Right ventricle myocardium superior (tissue), 1 donor: ENCODE measurements around the gene SLC41A1. TPM values are rescaled to one million over a fixed set of nuclear protein-coding genes. Genes with fewer than 3 reads are reported as not detected.
"Not testable (repeated sequence)": the region's sequence is repeated elsewhere in the genome, so short reads cannot be mapped to it uniquely, and the experiment has no call there.

Experiments
- ATAC-seq: fragments of 200-7000 bp; cut with Tn5 transposase; one replicate; pipeline ENCODE4 v1.9.1; 2020; ENCODE audit warnings: mild to moderate bottlenecking; ENCODE audit not compliant: poor library complexity
- DNase-seq: peaks from one replicate; pipeline ENCODE4 v3.0.0-alpha.2; 2020
- intact Hi-C: fragments of 100-400 bp; cut with DNase I; formaldehyde crosslinking; loops from one replicate; pipeline ENCODE4 v1.11.2; 2022
- total RNA-seq: library from RNA; stranded (reverse); fragmentation: NEBNext Ultra II Directional; extraction: Animal tissue kit (Norgen Biotek cat#: 25700); gene quantifications from one replicate; pipeline ENCODE4 v1.2.1, GENCODE V29; 2021
- donor health status: DM: no; HTN: yes; CAD: no; lungs with severe emphysema.

SLC41A1 gene
- total RNA-seq, 1 donor from 2014 or later = 465 TPM

GRCh38 chr1:205826016-205826806, 13.2 kb upstream of the SLC41A1 start:
- intact Hi-C loops = no loop called here
- DNase-seq (no peak), ATAC-seq (peak; percentile 94)

DNA sequence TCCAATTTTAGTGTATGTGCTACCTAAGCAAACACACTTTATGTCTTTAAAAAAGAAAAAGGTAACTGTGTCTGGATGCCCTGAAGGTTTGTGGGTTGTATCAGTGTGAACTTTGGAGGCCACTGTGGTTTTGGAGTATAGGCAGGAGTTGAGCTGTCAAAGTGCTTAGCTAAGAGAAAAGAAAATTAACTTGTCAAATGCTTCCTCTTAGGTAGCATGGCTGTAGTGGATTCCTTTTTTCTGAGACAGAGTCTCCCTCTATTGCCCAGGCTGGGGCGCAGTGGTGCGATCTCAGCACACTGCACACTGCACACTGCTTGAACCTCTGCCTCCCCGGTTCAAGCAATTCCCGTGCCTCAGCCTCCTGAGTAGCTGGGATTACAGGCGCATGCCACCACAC, 11.2 kb upstream of the SLC41A1 start:
- intact Hi-C loops = no loop called here
- ATAC-seq (no peak), DNase-seq (no peak)

DNA sequence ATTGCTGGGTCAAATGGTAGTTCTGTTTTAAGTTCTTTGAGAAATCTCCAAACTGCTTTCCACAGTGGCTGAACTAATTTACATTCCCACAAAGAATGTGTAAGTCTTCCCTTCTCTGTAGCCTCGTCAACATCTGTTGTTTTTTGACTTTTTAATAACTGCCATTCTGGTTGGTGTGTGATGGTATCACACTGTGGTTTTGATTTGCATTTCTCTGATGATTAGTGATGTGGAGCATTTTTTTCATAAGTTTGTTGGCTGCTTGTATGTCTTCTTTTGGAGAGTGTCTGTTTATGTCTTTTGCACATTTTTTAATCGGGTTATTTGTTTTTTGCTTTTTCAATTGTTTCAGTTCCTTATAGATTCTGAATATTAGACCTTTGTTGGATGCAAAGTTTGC, 10.3 kb upstream of the SLC41A1 start:
- intact Hi-C loops, ATAC-seq, DNase-seq: not testable (repeated sequence)

DNA sequence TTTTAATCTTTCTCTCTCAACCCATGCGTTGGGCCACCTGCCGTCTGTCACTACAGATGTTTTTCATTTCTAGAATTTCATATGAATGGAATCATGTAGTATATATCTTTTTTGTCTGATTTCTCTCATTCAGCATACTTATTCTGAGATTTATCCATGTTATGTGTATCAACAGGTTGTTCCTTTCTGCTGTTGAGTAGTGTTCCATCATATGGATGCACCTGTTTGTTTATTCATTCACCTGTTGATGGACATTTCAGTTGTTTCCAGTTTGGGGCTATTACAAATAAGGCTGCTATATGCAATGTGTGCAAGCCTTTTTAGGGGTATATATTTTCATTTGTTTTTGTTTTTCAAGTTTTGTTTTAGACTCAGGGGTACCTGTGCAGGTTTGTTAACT, 9.4 kb upstream of the SLC41A1 start:
- ATAC-seq (no peak), DNase-seq (no peak)
- intact Hi-C loops = no loop called here

DNA sequence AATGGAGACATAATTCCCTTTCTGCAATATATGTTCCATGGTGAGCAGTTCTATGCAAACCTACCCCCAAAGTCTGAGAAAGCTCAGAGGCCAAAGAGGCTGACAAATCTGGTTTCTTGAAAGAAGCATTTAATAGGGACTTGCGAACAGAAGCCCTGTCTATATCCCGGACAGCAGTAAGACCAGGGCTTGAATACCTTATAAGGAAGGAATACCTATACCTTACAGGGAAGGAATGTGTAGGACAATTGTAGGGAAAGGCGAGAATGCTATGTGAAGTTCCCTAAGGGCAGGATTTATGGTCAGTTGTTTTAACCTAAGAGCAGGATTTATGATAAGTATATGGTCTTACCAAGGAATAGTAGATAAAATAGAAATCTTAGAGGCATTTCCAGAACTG, 5.0 kb upstream of the SLC41A1 start:
- intact Hi-C loops = no loop called here
- no peak for ATAC-seq
- DNase-seq = no peak

- no peak for DNase-seq
- no peak for ATAC-seq
- intact Hi-C loops = no loop called here
These were observed 4.4 kb upstream of the SLC41A1 start for GRCh38 chr1:205817364-205817763.

DNA sequence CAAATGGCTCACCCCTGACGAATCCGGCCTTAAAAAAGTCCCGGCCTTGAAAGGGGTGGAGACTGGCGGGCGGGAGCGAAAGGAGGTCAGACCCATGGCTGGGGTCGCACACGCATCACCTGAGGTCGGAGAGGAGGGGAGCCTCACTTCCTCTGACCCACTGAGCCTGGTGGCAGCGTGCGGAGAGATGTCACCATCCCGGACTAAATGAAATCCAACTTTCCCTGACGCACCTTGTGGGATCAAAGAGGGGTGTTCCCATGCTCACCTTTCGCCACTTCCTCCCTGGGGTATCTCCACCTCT, 709 bp upstream of the SLC41A1 start:
- intact Hi-C loops = loop anchor here (5.0 kb wide), 2 partner anchors 104 to 164 kb away; no protein-coding TSS in a partner anchor
- DNase-seq (no peak), ATAC-seq (no peak)

DNA sequence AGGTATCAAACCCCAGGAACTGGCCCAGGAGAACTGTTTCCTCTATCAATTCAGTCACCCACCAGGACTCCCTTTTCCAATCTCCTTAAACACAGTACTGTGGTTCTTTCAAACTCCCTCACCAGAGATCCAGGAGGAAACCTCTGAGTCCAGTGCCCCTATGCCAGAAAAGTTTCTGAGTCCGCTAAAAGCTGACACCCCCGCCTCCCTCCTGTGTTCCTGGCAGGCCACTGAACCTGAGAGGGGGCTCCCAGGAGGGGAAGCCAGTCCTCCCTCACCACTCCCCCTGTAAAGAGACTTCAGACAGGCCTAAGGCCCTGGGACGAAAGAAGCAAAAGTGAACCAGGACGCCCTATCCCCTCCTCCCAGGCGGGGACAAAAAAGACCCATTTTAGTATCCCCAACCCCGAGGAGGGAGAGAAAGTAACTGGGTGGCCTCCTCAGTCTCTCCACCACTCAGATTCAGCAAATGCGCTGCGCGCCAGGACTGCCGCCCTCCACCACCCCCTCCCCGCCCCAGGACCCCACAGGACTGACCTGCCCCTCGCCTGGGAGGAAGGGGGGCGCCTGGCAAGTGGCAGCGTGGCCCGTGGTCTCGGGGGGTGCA, 624 bp downstream of the SLC41A1 start:
- DNase-seq (no peak), ATAC-seq (peak; percentile 21)
- intact Hi-C loops = loop anchor here (5.0 kb wide), 2 partner anchors 105 to 165 kb away; no protein-coding TSS in a partner anchor

DNA sequence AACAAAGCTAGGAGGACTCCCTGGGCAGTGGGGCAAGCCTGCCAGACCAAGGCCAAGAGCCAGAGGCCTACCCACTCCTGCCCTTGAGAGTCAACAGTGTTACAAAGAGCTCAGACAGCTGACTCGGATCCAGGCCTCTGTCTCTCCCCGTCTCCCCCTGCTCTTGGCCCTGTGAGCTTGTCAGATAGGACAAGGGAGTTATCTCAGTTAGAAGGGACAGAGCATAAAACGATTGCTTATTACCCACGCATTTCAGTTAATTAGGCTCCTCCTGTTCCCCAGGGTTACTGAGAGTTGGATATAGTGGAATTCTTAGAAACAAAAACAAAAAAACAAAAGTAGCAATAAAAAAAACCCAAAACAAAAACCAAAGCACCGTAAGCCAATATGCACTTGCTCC, 1.3 kb downstream of the SLC41A1 start:
- ATAC-seq (peak; percentile 54), DNase-seq (peak; percentile 75)
- intact Hi-C loops = loop anchor here (5.0 kb wide), 2 partner anchors 106 to 166 kb away; no protein-coding TSS in a partner anchor

GRCh38 chr1:205810448-205811157, 2.4 kb downstream of the SLC41A1 start:
- DNase-seq (no peak), ATAC-seq (no peak)
- intact Hi-C loops = loop anchor here (5.0 kb wide), 2 partner anchors 107 to 167 kb away; no protein-coding TSS in a partner anchor

- DNase-seq (peak; percentile 62), ATAC-seq (peak; percentile 0)
- intact Hi-C loops = loop anchor here (5.0 kb wide), 2 partner anchors 107 to 167 kb away; no protein-coding TSS in a partner anchor
These were observed 3.1 kb downstream of the SLC41A1 start for GRCh38 chr1:205809942-205810345.

- DNase-seq (no peak), ATAC-seq (no peak)
- intact Hi-C loops = no loop called here
These were observed 3.5 kb downstream of the SLC41A1 start for GRCh38 chr1:205809469-205809868.

GRCh38 chr1:205805082-205805711, 7.8 kb downstream of the SLC41A1 start:
- DNase-seq (no peak), ATAC-seq (no peak)
- intact Hi-C loops = no loop called here

GRCh38 chr1:205804605-205805004, 8.4 kb downstream of the SLC41A1 start:
- intact Hi-C loops = no loop called here
- ATAC-seq (no peak), DNase-seq (no peak)

DNA sequence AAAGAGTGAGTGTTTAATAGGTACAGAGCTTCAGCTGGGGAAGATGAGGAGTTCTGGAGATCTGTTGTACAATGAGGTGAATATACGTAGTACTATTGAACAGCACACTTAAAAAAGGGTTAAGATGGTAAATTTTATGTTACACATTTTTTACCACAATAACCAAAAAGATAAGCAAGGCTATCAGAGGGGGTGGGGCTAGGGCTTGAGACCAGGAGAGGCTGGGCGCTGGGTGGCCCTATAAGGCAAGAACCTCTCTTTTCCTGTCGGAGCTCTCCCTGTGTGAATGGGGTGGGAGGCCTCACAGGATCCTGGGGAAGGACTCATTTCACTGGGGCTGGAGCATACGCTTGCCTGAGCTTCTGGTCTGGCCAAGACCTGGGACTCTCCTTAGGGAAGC, 9.0 kb downstream of the SLC41A1 start:
- ATAC-seq (no peak), DNase-seq (no peak)
- intact Hi-C loops = no loop called here

DNA sequence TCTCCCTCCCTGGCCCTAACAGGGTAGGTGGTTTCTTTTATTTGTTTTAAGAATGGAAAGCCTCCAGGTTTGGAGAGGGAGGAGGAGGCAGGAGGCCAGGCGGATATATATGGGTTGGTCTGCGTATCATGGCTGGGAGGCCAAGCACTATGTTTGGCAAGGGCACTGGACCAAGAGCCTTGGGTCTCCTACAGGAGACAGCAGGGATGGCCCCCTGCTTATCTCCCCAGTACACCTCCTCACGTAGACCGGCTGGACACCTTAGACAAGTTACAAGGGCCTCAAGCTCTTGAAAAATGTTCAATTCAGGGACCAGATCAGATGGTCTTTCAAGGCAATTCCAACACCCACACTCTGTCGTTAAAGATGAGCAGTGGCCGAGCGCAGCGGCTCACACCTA, 10.9 kb downstream of the SLC41A1 start:
- intact Hi-C loops = no loop called here
- DNase-seq (no peak), ATAC-seq (peak; percentile 60)

GRCh38 chr1:205800981-205801703, 11.9 kb downstream of the SLC41A1 start:
- DNase-seq (no peak), ATAC-seq (no peak)
- intact Hi-C loops = no loop called here

DNA sequence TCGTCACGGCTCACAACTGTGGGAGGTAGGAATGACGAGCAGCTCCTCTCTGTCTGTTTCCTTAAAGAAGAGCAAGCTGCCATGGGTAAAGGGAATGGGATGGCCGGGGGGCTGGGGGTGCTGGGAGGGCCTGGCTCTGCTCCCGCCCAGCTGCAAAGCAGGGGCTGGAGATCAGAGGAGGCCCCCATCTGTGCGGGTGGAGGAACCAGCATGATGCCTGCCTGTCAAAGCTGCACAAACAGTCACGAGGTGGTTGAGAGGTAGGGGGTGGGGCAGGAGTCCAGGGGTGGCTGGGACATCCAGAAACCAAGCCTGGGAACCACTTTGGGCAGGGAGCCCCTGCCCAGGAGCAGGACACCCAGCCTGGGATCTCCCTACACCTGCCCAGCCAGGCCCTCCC, 12.6 kb downstream of the SLC41A1 start:
- intact Hi-C loops = no loop called here
- ATAC-seq (peak; percentile 1), DNase-seq (no peak)
